Mucosa of descending colon (tissue), 3 donors: ENCODE measurements around the gene ABCA2. TPM values are rescaled to one million over a fixed set of nuclear protein-coding genes. Genes with fewer than 3 reads are reported as not detected.

Experiments used
- ATAC-seq: fragments of 200-7000 bp; cut with Tn5 transposase; one replicate; pipeline ENCODE4 v1.9.1; 2020; ENCODE audit warnings: mild to moderate bottlenecking, moderate library complexity
- DNase-seq, 3 donors: peaks; one replicate each; pipeline ENCODE4 v3.0.0-alpha.2; 2020
- H3K36me3 ChIP-seq: fragments of 200-600 bp; one replicate; pipeline ENCODE4 v1.8.0; 2021; ENCODE audit warnings: low read depth, mild to moderate bottlenecking
- H3K4me1 ChIP-seq: fragments of 200-600 bp; one replicate; pipeline ENCODE4 v1.8.0; 2021; ENCODE audit warnings: low read depth, mild to moderate bottlenecking
- H3K4me3 ChIP-seq: fragments of 200-600 bp; one replicate; pipeline ENCODE4 v1.8.0; 2021; ENCODE audit warnings: mild to moderate bottlenecking
- H3K9me3 ChIP-seq: fragments of 200-600 bp; one replicate; pipeline ENCODE4 v1.8.0; 2021; ENCODE audit warnings: mild to moderate bottlenecking
- intact Hi-C, 2 donors: fragments of 100-400 bp; cut with DNase I in 1 of 2; cut with micrococcal nuclease in 1 of 2; formaldehyde crosslinking; loops; one replicate each; pipeline versions ENCODE4 v1.11.0 to v1.11.1; 2022; cut with DNase I, micrococcal nuclease
- total RNA-seq, 3 donors: library from RNA; stranded (reverse); fragmentation: NEBNext Ultra II Directional in 2 of 3; extraction: Animal tissue kit (Norgen Biotek cat#: 25700) in 2 of 3; gene quantifications; one replicate each; pipeline versions ENCODE4 v1.2.1 to v1.2.4, GENCODE V29; 2021 to 2023
- TF ChIP-seq, protein P1 (sequence below): fragments of 200-600 bp; IDR thresholded peaks from one replicate; pipeline ENCODE4 v1.8.0; 2022; ENCODE audit warnings: antibody characterized with exemption, mild to moderate bottlenecking
- donor health status: DM: no; HTN: no; CAD: no; lungs with moderate emphysema.
- donor health status: DM: no; HTN: no; CAD: no.
- donor health status: DM: no; HTN: yes; CAD: no.

ABCA2 gene
- total RNA-seq, 3 donors from 2014 or later: 20.1 to 77.2 (median 48.0) TPM

DNA sequence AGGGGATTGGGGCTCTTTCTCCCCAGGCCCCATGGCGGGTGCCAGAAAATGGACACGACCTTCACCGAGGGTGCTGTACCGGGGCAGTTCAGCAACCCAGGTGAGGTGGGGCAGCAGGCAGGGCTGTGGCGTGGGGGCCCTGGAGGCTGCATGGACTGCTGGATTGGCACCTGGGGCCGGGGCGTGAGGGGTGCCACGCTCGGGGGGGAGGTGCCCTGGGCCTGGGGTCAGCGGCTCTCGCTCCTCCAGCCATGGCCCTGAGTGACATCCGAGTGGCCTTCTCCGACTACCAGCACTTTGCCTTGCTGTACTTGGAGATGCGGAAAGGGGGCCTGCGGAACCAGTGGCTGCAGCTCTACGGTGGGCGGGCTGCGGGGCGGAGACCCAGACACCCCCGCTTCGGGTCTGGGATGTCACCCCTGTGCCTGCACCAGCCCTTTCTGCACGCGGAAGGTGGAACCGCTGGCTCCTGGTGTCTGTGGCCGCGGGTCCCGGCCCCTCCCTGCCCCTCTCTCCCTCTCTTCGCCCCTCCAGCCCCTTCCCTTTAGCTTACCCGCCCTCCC, 43.5 kb downstream of the ABCA2 start:
- Histone ChIP-seq H3K36me3 (no peaks in the 10 kb centered on the region), H3K9me3 (no peaks in the 10 kb centered on the region), H3K4me1 (no peaks in the 10 kb centered on the region), H3K4me3 (no peak overlapping the region)
- ATAC-seq: no peak
- intact Hi-C loops: no loop called here
- TF ChIP-seq, protein P1, sequence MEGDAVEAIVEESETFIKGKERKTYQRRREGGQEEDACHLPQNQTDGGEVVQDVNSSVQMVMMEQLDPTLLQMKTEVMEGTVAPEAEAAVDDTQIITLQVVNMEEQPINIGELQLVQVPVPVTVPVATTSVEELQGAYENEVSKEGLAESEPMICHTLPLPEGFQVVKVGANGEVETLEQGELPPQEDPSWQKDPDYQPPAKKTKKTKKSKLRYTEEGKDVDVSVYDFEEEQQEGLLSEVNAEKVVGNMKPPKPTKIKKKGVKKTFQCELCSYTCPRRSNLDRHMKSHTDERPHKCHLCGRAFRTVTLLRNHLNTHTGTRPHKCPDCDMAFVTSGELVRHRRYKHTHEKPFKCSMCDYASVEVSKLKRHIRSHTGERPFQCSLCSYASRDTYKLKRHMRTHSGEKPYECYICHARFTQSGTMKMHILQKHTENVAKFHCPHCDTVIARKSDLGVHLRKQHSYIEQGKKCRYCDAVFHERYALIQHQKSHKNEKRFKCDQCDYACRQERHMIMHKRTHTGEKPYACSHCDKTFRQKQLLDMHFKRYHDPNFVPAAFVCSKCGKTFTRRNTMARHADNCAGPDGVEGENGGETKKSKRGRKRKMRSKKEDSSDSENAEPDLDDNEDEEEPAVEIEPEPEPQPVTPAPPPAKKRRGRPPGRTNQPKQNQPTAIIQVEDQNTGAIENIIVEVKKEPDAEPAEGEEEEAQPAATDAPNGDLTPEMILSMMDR: no peak
- no peak for DNase-seq

DNA sequence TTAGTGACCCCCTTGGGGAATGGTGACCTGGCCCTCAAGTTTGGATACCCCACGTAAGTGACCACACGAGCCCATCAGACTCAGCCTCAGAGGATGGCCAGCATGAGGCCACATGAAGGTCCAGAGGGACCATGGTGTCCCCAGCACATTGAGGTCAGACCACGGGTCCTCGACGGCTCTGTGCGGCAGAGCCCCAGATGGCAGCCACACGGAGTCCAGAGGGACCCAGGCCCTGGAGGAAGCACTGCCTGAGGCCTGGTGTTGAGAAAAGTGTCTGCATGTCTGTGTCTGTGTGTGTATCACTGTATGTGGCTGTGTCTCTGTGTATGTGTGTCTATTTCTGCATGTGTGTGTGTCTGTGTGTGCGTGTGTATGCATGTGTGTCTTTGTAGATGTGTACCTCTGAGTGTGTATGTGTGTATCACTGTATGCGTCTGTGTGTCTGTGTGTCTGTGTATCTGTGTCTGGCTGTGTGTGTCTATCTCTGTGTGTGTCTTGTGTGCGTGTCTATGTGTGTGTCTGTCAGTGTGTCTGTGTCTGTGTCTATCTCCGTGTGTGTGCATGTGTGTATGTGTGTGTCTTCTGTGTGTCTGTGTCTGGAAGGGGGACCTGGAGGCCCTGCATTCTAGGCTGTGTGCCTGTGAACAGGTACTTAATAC, 44.3 kb downstream of the ABCA2 start:
- ATAC-seq: no peak
- Histone ChIP-seq H3K4me1 (no peaks in the 10 kb centered on the region), H3K4me3 (no peak overlapping the region), H3K36me3 (no peaks in the 10 kb centered on the region), H3K9me3 (no peaks in the 10 kb centered on the region)
- TF ChIP-seq, protein P1: no peak
- DNase-seq: no peak
- intact Hi-C loops: no loop called here

DNA sequence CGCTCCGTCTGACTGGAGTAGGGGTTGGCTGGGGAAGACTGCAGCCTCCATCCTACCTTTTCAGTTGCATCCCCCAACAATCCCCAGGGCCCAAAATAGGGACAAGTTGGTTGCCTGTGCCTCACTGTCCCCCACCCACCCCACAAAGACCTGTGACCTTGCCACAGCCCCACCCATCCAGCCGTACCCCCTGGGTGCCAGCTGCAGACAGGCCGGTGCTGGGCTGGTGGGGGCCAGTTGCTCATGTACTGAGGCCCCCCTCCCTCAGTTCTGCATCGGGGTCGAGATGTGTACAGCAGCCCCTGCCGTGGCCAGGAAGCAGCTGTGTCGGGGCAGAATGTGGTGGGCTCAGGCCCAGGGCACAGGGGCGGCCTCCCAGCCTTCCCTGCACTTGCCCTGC, 44.9 kb downstream of the ABCA2 start:
- Histone ChIP-seq H3K4me1 (no peaks in the 10 kb centered on the region), H3K36me3 (no peaks in the 10 kb centered on the region), H3K9me3 (no peaks in the 10 kb centered on the region), H3K4me3 (no peak overlapping the region)
- TF ChIP-seq, protein P1: no peak
- no peak for DNase-seq
- ATAC-seq: no peak
- intact Hi-C loops: no loop called here

DNA sequence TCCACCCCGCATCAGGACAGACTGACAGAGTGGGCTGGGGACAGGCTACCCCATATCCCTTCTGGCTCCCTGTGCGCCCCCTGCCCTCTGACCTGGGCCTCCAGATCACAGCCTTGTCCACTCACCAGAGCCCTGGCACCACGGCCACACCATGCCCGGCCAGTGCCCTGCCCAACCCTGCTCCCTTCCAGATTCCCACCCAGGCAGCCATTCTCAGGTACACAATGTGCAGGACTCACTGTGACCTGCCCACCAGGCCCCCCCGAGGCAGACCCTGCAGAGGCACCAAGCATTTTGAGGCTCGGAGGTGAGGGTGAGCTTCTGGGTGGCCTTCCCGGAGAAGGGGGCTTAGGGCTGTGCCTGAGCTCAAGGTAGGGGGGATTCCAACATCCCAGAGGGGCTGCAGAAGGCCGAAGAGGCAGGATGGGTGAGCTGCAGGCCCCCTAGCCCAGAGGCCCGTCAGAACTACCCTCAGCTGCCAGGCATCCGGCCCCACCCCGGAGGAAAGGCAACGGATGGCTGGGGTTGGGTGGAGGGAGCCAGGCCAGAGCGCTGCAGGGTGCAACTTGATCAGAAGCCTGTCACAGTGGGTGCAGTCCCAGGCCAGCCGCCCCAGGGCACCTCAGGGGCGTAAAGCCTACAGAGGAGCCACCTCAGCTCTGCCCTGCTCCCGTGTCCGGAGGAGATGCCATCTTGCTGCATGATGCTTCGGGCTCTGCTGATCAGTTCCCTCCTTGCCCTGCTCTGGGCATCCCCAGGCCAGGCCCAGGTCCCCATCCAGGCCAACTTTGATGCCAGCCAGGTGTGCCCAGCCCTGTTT, 45.6 kb downstream of the ABCA2 start, which contains the start of gene LCNL1:
Gene LCNL1 (plus strand): TSS at position 762 of the 820 bp plus-strand sequence. CDS start 594 bp downstream, outside the sequence.
- ATAC-seq (no peak), DNase-seq (no peak)
- Histone ChIP-seq H3K36me3 (no peaks in the 10 kb centered on the region), H3K4me3 (no peak within 1 kb of the TSS), H3K4me1 (peaks cover 2% of the 10 kb centered on the region), H3K9me3 (no peaks in the 10 kb centered on the region)
- intact Hi-C loops: no loop called here
- TF ChIP-seq, protein P1: no peak

DNA sequence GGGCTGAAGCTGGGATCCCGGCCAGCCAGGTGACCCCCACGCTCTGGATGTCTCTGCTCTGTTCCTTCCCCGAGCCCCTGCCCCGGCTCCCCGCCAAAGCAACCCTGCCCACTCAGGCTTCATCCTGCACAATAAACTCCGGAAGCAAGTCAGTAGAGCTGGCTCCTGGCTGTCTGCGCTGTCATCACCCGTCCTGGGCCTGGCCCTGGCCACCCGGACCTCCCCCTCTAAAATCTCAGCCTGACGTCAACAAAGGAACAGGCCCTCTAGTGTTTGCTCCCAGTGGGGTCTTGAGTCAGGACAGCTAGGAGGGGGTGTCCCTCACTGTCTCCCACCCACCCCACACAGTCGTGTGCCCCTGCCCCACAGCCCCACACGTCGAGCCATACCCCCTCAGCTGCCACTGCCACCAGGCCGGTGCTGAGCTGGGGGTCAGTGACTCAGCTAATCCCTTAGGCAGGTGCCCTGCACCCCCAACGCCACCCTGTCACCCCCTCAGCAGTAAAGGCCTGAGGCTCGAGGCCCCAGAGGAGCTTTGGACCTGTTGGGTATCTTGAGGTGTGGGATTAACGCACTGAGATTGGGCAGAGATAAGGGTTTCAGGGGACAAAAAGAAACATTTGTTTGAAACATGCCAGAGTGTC, 46.3 kb downstream of the ABCA2 start:
- TF ChIP-seq, protein P1: no peak
- no peak for ATAC-seq

More for the DNA sequence above, 46.3 kb downstream of the ABCA2 start:
- no peaks in the 10 kb centered on the region for H3K36me3 ChIP-seq
- intact Hi-C loops: no loop called here
- no peak for DNase-seq
- H3K4me3 ChIP-seq: no peak overlapping the region
- no peaks in the 10 kb centered on the region for H3K9me3 ChIP-seq
- peaks cover 2% of the 10 kb centered on the region for H3K4me1 ChIP-seq
